AG20443 (cell line): ENCODE measurements around the gene BPIFA3.

Experiments used
- DNase-seq: peaks from one replicate; pipeline ENCODE4 v3.0.0; 2012; ENCODE audit warnings: low spot score, mixed read lengths

The BPIFA3 gene

GRCh38 chr20:33262658-33263065, 45.5 kb downstream of the BPIFA3 start:
- peak; percentile 60 for DNase-seq

GRCh38 chr20:33263784-33264183, 46.6 kb downstream of the BPIFA3 start:
- no peak for DNase-seq

- no peak for DNase-seq
Observed at GRCh38 chr20:33267701-33268100, 50.5 kb downstream of the BPIFA3 start.

- DNase-seq = no peak
Observed at GRCh38 chr20:33272155-33272873, 55.2 kb downstream of the BPIFA3 start.

- DNase-seq = no peak
Observed at GRCh38 chr20:33273117-33273851, 56.1 kb downstream of the BPIFA3 start.

- no peak for DNase-seq
Observed at GRCh38 chr20:33275215-33275614, 58.1 kb downstream of the BPIFA3 start.

GRCh38 chr20:33275871-33276270, 58.7 kb downstream of the BPIFA3 start:
- DNase-seq = no peak

GRCh38 chr20:33276303-33277113, 59.4 kb downstream of the BPIFA3 start:
- DNase-seq = no peak
